NCI-H226 (cell line): ENCODE results near the gene ZNF223.

Experiments
- DNase-seq: peaks from one replicate; pipeline ENCODE4 v3.0.0-alpha.2; 2015

Gene ZNF223

DNA sequence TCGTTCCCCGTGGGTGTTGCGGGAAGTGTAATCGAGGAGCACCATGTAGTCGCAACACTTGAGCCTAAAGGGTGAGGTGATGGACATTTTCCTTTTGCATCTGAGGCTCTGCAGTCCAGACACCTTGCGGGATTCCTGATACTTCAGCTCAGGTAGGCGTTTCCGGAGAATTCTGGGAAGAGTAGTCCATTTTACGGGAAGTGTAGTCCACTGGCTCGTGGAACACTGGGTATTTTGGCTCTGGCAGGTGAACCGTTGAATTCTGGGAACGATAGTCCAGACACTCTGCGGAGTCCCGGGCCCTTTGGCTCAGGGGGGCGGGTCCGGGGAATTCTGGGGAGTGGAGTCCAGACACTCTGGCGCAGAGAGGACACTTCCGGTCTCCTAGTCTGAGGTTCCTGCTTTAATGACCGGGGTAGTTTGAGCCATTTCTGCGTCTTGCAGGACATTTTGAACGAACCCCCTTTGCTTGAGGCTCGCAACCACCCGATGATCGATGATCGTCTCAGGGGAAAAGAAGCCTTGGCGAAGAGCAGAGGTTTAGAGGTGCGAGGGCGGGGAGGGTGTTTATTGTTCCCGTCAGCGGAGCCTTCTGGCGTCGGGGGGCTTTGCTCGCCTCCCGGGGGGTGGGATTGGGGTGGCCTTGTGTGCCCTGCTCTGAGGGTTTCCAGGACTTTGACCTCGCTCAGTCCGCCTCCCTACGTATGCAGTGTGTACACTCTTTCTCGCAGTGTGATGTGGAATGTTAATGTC, at the start of gene ZNF223:
Gene ZNF223, plus strand, starts transcription at position 387 of the 753 bp plus-strand sequence. CDS start 3,141 bp downstream, outside the sequence.
- DNase-seq: peak; percentile 95

DNA sequence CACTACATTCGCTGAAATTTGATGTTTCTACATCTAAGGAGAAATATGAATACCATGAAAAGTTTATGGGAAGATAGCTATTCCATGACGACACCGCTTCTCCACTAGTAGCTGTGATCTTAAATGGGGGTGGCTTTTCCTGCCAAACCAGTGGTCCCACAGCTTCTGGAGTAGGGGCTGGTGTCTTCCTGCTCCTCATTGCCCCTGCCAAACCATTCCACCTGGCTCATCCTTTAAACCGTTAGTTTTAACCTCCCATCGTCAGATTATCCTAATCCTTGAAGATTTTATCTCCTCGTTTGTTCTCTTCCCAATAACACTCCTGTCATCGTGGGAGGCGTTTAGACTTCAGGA, 49.6 kb upstream of the ZNF223 start:
- DNase-seq: no peak

DNA sequence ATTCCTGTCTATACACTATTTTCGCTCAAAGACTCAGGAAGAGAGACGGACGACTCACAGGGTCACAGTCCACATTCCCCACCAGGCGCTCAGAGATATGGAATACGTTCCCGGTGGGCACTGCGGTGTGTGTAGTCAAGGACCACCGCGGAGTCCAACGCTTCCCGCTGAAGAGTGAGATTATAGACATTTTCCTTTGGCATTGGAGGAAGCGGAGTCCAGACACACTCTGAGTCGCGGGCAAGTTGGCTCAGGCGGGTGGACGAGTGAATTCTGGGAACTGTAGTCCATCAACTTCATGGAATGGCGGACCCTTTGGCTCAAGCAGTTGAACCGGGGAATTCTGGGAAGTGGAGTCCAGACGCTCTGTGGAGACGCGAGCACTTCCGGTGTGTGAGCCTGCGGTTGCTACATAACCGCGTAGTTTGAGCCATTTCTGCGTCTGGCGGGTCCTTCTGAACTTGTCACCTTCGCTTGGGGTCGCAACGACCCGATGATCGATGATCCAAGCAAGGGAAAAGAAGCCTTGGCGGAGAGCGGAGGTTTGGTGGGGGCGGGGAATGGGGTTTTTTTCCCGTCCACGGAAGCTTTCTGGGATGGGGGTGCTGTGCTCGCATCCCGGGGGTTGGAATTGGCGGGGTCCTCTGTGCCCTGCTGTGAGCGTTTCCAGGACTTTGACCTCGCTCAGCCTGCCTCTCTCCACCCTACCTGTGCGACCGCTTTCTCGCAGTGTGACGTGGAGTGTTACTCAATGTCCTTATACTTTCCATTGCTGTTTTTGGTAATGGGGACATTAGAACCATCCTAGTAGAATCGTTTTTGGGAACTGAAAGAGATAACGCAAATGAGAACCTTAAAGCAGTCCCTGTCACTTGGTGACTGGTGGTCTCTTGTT, 49.0 kb upstream of the ZNF223 start, which contains the start of gene ZNF230:
Gene ZNF230, plus strand, starts transcription at position 392 of the 895 bp plus-strand sequence. CDS start 4,122 bp downstream, outside the sequence.
- DNase-seq: peak; percentile 97

DNA sequence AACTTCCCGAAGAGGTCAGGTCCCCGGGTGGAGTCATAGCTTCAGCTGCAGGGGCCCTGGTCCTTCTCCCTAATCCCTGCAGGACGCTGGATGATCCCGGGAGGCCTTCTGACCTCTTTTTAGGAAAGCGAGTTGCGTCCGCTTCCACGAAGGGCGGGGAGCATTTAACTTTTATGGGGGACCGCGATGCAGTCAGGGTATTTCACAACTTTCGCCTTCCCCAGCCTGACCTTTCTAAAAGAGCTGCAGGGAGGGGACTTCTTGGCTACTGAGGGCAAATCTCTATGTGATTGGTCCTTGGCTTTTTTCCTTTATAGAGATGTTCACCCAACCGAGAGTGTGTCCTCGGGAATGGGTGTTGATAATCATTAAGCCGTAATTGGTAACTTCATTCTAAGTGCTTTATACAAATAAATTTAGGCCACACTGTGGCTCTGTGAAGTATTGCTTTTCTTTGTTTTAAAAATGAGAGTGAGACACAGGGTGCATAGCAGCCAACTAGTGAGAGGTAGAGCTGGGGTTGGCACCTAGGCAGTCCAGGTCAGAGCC, 48.3 kb upstream of the ZNF223 start:
- no peak for DNase-seq

DNA sequence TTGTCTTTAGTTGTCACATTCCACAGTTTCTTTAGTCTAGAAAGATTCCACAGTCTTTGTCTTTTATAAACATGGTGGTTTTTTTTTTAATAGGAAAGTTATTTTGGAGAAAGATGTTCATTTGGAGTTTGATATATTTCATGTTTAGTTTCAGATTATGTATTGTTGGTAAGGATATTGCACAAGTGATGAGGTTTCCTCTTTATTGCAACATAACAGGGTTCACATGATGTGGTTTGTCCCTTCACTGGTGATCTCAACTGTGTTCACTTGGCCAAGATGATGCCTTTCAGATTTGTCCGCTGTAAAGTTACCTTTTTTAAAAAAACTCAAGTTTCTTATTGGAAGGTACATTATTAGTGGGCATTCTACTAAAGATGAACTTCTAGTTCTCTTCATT, 45.9 kb upstream of the ZNF223 start:
- no peak for DNase-seq

DNA sequence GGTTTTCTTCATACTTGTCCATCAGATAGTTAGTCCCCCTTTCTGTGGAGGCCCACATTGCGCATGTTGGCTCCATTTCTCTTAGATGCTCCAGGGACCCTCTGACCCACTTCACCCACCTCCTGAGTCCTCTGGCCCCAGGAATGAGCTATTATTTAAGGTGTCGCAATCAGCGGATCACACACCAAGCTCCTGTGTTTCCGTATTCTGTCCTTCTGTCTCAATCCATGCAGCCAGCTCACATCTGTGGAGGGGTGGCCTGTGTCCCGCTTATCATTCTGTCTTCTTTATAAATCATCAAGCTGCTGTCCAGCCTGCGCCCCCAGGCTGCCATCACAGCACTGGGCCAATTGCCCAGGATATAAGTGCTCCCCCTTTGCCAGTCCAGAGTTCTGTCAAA, 44.4 kb upstream of the ZNF223 start:
- DNase-seq: no peak

DNA sequence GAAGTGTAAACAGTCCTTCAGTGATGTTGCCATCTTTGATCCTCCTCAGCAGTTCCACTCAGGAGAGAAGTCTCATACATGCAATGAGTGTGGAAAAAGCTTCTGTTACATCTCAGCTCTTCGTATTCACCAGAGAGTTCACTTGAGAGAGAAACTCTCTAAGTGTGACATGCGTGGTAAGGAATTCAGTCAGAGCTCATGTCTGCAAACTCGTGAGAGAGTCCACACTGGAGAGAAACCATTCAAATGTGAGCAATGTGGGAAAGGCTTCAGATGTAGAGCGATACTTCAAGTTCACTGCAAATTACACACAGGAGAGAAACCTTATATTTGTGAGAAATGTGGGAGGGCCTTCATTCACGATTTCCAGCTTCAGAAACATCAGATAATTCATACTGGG, 41.4 kb upstream of the ZNF223 start:
- no peak for DNase-seq

DNA sequence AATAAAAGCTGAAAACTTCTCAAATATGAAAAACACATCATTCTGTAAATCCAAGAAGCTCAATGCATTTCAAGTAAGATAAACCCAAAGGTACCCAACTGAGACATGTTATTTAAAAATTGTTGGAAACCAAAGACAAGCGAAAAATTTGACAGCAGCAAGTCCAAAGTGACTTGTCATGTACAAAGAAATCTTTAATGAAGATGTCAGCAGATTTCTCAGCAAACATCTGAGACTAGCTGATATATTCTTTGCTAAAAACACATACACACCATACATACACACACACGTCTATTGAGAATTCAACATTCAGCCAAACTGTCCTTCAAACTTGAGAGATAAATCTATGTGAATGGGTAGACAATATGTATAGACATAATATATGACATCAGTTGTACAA, 32.3 kb upstream of the ZNF223 start:
- no peak for DNase-seq

DNA sequence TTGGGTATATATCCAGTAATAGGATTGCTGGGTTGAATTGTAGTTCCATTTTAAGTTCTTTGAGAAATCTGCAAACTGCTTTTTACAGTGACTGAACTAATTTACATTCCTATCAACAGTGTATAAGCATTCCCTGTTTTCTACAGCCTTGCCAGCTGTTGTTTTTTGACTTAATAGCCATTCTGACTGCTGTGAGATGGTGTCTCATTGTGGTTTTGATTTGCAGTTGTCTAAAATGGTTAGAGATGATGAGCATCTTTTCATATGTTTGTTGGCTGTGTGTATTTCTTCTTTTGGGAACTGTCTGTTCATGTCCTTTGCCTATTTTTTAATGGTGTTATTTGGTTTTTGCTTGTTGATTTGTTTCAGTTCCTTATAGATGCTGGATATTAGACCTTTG, 30.6 kb upstream of the ZNF223 start:
- DNase-seq: no peak

DNA sequence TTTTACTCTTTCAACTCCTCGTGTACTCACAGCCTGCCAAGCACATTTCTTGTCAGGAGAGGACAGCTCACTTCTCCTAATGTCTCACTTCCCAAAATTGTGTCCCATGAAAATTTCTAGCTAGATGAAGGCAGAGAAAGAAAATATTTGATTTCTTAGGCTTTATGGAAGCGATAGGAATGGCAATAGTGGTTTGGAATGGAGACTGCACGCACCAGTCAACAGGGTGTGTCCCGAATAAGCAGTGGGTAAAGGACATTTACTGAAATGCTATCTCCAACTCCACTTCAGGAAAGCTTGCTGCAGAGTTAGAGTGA, 27.0 kb upstream of the ZNF223 start:
- DNase-seq: no peak

DNA sequence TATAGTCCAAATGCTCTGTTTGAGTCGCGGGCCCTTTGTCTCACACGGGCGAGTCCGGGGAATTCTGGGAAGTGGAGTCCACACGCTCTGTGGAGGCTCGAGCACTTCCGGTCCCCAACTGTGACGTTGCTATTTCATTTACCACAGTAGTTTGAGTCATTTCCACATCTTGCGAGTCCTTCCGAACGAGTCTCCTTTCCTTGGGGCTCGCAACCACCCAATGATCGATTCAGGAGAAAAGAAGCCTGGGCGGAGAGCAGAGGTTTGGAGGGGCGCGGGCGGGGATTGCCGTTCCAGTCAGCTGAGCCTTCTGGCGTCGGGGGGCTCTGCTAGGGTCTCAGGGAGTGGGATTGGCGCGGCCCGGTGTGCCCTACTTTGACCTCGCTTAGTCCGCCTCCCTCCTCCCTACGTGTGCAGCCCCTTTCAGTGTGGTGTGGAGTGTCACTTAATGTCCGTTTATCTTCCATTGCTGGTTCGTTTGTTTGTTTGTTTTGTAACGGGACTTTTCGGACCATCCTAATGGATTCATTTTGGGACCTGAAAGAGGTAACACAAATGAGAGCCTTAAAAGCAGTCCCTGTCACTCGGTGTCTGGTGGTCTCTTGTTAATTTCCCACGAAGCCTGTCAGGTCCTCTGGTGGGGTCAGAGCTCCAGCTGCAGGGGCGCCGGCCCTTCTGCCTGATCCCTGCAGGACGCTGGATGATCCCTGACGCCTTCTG, 26.5 kb upstream of the ZNF223 start, which contains the start of gene ZNF222:
Gene ZNF222, plus strand, starts transcription at position 163 of the 720 bp plus-strand sequence. Its CDS starts 58 bp downstream, at position 221.
- peak; percentile 79 for DNase-seq

DNA sequence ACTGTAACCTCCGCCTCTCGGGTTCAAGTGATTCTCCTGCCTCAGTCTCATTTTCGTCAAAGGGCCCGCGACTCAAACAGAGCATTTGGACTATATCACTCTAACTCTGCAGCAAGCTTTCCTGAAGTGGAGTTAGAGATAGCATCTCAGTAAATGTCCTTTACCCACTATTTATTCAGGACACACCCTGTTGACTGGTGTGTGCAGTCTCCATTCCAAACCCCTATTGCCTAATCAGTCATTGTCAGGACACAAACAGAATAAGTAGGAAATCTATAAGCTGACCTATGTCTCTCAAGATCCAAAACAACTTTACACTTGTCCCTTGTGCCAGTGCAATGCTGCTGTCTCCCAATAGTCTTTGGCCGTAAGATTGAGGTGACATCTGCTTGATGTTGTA, 25.2 kb upstream of the ZNF223 start:
- no peak for DNase-seq

DNA sequence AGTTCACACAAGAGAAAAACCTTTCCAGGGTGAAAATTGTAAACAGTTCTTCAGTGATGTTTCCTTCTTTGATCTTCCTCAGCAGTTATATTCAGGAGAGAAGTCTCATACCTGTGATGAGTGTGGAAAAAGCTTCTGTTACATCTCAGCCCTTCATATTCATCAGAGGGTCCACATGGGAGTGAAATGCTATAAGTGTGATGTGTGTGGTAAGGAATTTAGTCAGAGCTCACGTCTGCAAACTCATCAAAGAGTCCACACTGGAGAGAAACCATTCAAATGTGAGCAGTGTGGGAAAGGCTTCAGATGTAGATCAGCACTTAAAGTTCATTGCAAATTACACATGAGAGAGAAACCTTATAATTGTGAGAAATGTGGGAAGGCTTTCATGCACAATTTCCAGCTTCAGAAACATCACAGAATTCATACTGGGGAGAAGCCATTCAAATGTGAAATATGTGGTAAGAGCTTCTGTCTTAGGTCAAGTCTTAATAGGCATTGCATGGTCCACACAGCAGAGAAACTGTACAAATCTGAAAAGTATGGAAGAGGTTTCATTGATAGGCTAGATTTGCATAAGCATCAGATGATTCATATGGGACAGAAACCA, 19.7 kb upstream of the ZNF223 start:
- no peak for DNase-seq

DNA sequence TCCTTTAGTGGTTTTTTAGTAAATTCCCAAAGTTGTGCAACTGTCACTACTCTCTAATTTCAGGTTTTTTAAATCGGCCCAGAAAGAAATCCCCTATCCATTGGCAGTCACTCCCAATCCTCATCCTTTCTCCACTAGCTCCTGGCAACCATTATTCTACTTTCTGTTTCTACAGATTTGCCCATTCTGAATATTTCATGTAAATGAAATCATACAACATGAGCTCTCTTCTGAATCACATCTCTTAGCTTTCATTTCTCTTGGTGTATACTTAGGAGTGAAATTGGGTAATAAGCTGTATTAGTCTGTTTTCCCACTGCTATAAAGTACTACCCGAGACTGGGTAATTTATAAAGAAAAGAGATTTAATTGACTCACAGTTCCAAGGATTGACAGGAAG, 9.7 kb upstream of the ZNF223 start:
- no peak for DNase-seq

DNA sequence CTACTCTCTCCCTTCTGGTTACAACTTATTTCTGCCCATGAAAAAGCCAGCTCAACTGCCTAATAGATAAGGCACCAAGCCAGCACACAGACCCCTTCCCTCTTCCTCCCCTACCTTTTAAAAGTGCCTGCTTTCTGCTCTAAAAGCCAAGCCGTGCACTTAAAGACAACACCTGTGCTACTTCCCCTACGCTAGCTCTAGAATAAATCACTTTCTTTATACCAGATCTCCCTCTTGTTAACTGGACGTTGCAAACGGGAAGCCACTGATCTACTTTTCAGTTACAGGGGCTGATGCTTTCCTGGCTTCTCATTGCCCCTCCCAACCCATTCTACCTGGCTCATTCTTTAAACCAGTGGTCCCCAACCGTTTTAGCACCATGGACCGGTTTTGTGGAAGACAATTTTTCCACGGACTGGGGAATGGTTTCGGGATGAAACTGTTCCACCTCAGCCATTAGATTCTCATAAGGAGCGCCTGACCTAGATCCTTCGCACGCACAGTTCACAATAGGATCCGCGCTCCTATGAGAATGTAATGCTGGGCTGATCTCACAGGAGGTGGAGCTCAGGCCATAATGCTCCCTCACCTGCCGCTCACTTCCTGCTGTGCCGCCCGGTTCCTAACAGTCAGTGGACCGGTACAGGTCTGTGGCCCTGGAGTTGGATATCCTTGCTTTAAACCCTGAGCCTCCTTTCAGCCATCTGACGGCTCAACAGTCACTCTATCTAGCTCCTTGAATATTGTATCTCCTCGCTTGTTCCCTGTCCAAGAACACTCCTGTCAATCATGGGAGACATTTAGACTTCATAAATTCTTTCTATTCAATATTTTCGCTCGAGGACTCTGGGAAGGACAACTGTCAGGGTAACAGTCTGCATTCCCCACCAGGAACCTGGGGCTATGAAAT, 841 bp upstream of the ZNF223 start:
- DNase-seq: no peak

DNA sequence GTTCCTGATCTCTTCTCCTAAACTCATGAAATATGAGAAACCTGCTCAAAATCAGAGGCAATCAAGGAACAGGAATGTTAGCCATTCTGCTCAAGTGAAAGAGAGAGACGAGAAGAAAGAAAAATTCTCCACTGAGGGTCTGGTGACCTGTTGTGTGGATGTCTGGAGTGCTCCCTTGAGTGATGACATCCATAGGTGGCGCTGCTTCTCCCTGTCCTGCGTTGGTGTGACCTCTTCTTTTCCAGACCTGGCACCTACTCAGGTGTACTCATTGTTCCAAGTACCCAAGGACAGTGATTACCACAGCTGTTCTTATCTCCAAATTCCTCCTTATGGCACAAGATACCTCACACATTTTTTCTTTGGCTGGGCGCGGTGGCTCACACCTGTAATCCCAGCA, 4.0 kb downstream of the ZNF223 start:
- DNase-seq: no peak

DNA sequence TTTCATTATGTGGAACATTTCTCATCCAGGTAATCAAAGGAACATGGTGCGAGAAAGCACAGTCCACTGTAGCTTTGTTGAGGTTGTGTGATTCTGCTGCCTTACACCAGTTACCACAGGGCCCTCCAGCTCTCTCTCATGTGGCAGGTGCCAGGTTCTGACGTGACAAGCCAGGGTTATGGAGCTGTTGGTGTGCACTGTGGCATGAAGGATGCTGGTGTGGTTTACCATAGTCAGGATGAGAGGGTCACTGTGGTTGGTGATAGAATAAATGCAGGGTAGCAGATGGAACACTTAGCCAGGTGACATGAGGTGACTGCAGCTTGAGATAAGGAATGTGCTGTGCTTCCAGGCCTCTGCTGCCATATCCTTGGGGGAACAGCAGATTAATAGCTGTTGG, 7.4 kb downstream of the ZNF223 start:
- no peak for DNase-seq

DNA sequence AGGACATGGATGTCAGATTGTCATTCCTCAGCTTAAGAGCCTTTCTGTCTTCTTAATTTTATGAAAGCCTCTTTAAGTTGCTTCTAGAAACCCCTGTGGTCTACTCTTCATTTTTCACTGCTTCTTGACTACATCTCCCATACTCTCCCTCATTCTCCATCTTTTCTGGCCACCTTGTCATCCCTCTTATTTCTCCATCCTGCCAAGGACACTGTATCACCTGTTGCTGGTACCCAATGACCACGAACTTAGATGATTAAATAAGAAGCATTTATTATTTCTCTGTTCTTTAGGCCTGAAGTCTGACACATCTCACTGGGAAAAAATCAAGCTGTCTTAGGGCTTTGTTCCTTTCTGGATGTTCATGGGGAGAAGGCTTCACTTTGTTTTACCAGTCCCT, 9.2 kb downstream of the ZNF223 start:
- no peak for DNase-seq

DNA sequence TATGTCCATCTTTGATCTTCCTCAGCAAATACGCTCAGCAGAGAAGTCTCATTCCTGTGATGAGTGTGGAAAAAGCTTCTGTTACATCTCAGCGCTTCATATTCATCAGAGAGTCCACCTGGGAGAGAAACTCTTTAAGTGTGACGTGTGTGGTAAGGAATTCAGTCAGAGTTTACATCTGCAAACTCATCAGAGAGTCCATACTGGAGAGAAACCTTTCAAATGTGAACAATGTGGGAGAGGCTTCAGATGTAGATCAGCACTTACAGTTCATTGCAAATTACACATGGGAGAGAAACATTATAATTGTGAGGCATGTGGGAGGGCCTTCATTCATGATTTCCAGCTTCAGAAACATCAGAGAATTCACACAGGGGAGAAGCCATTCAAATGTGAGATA, 14.5 kb downstream of the ZNF223 start:
- DNase-seq: no peak

DNA sequence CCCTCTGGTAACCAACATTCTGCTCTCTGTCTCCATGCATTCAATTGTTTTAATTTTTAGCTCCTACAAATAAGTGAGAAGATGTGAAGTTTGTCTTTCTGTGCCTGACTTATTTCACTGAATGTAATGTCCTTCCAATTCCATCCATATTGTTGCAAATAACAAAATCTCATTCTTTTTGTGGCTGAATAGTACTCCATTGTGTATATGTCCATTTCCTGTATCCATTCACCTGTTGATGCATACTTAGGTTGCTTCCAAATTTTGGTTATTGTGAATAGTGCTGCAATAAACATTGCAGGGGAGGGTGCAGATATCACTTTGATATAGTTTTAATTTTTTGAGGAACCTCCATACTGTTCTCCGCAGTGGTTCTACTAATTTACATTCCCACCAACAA, 17.6 kb downstream of the ZNF223 start:
- DNase-seq: no peak

DNA sequence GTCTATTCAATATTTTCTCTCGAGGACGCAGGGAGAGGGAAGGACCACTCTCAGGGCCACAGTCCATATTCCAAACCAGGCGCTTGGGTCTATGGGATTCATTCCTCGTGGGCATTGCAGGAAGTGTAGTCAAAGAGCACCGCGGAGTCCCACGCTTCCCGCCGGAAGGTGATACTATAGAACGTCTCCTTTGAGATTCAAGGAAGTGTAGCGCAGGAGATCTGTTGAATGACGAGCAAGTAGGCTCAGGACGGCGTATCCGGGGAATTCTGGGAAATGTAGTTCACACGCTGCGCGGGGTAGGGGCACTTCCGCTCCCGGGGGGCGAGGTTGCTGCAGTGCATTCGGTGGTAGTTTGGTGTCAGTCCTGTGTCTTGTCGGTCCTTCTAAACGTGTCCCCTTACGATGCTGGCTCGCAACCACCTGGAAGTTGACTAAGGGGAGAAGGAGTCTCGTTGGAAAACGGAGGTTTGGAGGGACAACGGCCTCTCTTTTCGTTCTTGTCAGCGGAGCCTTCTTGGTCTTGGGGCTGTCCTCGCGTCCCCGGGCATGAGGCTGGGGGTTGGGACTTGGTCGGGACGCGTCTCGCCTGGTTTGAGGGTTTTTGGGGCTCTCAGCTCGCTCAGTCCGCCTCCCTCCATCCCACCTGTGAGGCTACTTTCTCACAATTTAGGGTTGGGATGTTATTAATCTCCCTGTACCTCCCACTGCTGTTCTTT, 20.1 kb downstream of the ZNF223 start, which contains the start of gene ZNF284:
Gene ZNF284, plus strand, starts transcription at position 336 of the 719 bp plus-strand sequence. CDS start 4,231 bp downstream, outside the sequence.
- peak; percentile 88 for DNase-seq
